ENCODE measurements around the gene GNPTAB. TPM values are rescaled to one million over a fixed set of nuclear protein-coding genes. Genes with fewer than 3 reads are reported as not detected.

GNPTAB gene
- total and polyA plus RNA-seq, 2 donors (not counting 1 experiment from before 2014, with no cell fraction given) = 10.4 to 79.4 TPM

DNA sequence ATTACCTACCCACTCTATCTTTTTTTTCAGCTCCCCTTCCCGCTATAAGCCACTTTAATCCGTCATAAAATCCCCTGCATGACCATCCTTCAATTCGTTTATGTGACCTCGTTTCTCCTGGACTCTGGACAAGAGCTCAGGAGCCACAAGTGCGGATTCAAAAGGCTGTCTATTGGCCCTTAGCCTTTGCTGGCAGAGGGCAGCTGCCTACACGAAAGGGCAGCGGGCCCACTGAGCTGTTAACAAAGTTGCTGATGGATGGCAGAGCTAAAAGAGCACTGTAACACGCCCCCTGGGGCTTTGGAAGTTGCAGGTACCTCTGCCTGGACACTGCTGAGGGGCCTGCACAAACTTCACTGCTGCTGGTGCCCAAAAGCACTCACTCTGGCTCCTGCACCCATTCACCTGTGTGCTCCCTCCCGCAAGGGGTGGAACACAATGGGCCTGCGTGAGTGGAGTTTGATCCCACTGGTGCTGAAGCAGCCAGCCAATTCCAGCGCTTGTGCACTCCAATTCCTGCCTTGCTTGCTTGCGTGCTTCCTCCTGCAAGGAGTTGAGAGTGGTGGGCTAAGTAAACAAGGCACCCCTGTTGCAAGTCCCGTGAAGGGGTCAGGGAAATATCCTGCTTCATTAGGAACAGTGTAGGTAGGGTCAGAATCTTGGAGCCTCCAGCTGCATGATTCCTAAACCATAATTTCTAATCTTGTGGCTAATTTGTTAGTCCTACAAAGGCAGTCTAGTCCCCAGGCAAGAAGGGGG, 36.0 kb upstream of the GNPTAB start:
- POLR2A ChIA-PET = no interaction called here
- Histone ChIP-seq H2AFZ (ENCODE audit: insufficient read depth, low read depth, low read length, poor library complexity, severe bottlenecking) (no peak overlapping the region), H3K9ac (ENCODE audit: low read length) (no peak overlapping the region)

More for the DNA sequence above, 36.0 kb upstream of the GNPTAB start:
- Histone ChIP-seq H3K4me3 (ENCODE audit: control extremely low read depth in 1 of 5, extremely low read depth in 1 of 5, insufficient read depth in 1 of 5, low read depth in 2 of 5, low read length in 4 of 5) (no peak overlapping the region), H3K9me3 (ENCODE audit: control extremely low read depth in 1 of 3, control insufficient read depth in 2 of 3, insufficient read depth in 1 of 3, low read length in 2 of 3) (peaks cover 0 to 10% (median 0%) of the 10 kb centered on the region in 3 donors), H3K79me2 (ENCODE audit: control insufficient read depth, insufficient read depth, low read length) (no peaks in the 10 kb centered on the region), H3K4me2 (replicated peaks; ENCODE audit: low read depth, low read length, poor library complexity, severe bottlenecking) (no peak overlapping the region), H3K36me3 (replicated peaks in 1 of 2; ENCODE audit: control extremely low read depth in 1 of 2, control insufficient read depth in 1 of 2, extremely low read depth in 1 of 2, insufficient read depth in 2 of 2, low read length in 1 of 2) (no peaks in the 10 kb centered on the region), H3K27me3 (replicated peaks in 1 of 4; ENCODE audit: control extremely low read depth in 1 of 4, control insufficient read depth in 3 of 4, insufficient read depth in 4 of 4, low read length in 3 of 4) (no peaks in the 10 kb centered on the region), H3K27ac (ENCODE audit: low read length in 2 of 2) (no peak overlapping the region), H4K20me1 (ENCODE audit: control insufficient read depth, insufficient read depth, low read length, poor library complexity, severe bottlenecking) (no peaks in the 10 kb centered on the region), H3K4me1 (ENCODE audit: control insufficient read depth in 2 of 2, insufficient read depth in 2 of 2, low read length in 2 of 2) (no peaks in the 10 kb centered on the region)
- Mint-ChIP-seq H3K27ac (no peak overlapping the region), H3K4me3 (no peak overlapping the region), H3K4me1 (no peaks in the 10 kb centered on the region), H3K27me3 (peaks cover 7% of the 10 kb centered on the region), H3K9me3 (ENCODE audit: insufficient read depth) (peaks cover 2% of the 10 kb centered on the region)
- TF ChIP-seq CTCF (IDR thresholded peaks at IDR 0.05) (no peak), EZH2 (IDR thresholded peaks at IDR 0.05; ENCODE audit: borderline replicate concordance, insufficient read depth, low read depth, low read length, poor library complexity, severe bottlenecking) (no peak)
- no peak for DNase-seq
- intact Hi-C loops (cut with micrococcal nuclease) = no loop called here
- ATAC-seq (ENCODE audit: low read depth) = no peak
- CTCF ChIA-PET = no interaction called here
- 96% methylated on average over 11 of the region's 13 CpGs for WGBS (ENCODE audit: insufficient coverage)
